Germinal center (tissue), 1 donor: Measurements from ENCODE around the gene TBC1D22A.

Experiments
- DNase-seq: peaks from one replicate; pipeline ENCODE4 v3.0.0; 2012; ENCODE audit warnings: mixed read lengths, low spot score

Gene TBC1D22A

DNA sequence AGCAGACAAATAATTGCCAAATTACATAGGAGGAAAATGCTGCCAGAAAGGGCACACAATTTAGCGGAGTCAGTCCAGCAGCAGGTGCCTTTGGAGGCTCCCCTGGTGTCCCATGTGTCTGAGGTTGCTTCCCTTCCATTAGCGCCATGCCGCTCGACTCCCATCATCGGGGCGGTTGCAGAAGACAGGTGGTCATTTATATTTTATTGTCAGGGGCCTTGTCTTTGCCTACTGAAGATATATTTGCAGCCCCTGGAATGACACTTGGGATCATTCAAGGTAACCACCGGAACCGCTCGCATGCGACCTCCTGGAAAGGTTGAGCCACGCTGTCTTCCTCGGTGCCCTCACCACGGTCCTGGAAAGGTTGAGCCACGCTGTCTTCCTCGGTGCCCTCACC is 298.3 kb downstream of the TBC1D22A start:
- no peak for DNase-seq

DNA sequence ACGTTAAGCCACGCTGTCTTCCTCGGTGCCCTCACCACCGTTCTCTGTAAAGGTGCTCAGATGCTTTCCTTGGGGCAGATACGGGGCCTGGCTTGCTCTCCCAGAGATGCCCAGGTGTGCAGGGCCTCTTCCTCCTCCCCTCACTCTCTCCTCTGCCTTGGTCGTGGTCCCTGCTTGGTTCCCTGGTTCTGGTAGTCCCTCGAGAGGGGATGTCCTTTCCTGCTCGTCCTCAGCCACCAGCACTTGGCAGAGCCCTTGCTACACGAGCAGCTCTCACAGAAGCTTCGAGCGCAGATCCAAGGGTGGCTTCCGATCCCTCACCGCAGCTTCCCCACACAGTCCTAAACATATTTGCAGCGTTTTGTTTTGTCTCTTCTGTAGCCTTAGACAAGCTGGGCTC is 298.8 kb downstream of the TBC1D22A start:
- no peak for DNase-seq

DNA sequence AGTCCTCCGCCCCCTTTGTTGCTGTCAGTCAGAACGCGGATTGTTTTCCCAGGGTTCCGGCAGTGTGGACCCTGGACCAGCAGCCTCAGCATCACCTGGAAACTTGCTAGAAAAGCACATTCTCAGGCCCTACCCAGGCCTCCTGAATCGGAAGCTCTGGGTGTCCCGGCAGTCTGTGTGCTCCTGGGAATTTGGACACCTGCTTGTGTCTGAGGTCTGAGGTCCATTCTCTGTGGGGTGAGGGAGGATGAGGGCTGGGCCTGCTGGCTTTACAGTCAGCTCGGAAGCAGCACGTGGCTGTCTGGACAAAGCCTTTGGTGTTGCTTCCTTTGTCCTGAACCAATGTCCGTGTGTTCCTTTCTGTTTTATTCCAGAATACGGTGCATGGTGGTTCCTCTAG is 299.7 kb downstream of the TBC1D22A start:
- DNase-seq: no peak

DNA sequence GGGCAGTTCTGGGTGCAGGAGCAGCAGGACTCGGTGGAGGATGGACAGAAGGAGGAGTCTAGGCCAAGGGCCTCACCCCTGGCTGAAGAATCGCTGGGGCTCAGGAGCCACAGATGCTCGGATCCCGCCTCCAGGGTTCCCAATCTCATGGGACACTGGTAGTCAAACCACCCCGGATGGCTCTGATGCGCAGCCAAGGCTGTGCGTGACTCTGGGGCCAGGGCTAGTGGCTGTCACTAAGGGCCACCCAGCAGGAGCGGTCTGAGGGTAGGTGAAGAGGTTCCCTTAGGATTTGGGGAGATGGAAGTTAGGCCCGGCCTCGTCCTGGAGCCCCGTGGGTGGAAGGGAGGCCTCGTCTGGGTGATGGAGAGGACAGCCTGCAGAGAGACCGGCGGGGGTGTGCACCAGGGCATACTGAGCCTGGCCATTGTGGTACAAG is 300.6 kb downstream of the TBC1D22A start:
- DNase-seq: no peak

DNA sequence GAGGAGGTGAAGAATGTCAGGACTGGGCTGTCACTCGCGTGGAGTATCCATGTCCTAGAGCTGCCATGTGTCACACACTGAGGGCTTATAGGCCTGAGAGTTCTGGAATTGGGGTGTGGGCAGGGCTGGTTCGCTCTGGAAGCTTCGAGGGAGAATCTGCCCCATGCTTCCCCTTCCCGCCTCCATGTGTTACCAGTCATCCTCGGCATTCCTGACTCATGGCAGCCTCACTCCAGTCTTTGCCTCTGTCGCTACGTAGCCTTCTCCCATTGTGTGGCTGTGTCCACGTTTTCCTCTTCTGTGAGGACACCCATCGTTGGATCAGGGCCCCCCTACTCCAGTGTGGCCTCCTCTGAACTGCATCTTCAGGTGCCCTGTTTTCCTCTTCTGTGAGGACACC is 301.2 kb downstream of the TBC1D22A start:
- DNase-seq: no peak

DNA sequence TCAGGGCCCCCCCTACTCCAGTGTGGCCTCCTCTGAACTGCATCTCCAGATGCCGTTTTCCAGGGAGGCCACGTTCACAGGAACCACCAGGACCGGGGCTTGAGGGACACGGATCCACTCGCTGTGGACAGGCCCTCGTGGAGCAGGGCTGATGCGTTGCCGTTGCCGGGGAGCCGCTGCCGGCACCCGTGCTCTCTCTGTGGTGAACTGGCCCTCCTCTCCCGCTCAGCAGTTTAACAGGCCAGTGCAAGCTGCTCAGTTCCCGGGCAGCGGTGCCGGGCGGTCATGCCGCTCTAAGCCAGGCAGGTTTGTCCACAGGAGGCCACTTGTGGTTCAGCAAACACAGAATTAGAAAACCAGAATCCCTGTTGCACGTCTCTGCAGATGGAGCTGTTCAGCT is 301.6 kb downstream of the TBC1D22A start:
- no peak for DNase-seq

DNA sequence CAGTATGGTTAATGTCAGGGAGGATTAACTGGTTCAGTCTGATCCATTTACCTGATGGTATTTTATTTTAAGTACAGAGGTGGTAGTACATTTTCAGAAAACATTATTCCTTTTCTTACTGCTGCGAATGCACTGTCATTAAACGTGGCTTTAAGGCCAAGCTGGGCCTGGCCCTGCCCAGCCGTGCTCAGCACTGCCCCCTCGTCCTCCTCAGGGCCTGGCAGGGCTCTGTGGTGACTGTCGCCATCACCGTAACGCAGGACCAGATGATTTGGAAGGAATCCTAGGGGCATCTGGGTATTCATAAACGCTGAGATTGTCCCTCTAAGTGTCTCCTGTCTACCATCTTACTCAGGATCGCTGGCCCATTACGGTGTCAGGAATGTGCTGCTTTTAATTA is 302.0 kb downstream of the TBC1D22A start:
- DNase-seq: no peak

DNA sequence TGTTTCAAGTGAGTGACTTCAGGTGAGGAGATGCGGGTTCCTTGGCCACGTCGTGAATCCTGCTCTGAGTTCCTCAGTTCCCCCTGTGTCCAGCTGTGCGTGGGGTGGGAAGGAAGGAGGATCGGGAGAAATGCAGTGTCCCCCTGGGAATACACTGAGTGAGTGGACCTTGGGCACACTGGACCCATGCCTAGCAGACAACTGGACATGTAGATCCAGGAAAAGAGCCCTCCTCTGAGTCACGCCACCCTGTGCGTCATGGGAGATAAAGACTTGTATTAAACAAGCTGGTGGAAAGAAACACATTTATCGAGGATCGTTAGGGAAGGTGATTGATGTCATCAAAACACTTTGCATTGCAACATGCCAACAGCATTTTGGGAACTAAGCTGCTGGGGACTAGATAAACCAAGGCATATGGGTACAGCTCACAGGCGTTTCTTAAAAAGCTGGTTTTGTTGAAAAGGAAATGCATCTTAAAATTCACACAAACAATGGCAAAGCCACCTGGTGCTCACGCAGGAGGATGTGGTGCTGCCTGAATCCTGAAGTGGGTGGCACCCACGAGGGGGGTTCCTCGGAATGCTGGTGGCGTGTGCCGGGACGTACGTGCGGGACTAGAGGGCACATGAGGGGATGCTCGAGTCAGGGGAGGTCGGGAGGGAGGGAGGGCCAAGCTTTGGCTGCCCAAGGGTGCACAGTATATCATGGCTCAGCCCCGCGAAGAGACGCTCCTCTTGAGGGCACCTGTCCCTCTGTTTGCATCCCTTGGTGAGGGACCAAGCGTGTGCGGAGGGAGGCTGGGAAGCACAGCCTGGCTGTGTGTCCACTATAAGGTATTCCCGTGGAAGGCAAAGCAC is 303.5 kb downstream of the TBC1D22A start:
- no peak for DNase-seq

DNA sequence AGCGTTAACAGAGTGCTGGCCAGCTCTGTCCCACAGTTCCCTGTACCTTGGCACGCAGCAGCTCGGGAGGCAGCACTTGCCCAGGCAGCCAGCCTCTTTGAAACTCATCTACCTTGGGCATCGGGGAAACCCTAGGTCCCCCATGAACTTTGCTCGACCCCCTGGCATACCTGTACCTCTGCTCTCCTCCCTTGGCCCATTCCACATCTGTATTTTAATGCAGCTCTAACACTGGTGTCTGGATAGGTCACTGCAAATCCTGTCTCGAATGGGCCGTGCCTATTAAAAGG is 304.1 kb downstream of the TBC1D22A start:
- DNase-seq: no peak

DNA sequence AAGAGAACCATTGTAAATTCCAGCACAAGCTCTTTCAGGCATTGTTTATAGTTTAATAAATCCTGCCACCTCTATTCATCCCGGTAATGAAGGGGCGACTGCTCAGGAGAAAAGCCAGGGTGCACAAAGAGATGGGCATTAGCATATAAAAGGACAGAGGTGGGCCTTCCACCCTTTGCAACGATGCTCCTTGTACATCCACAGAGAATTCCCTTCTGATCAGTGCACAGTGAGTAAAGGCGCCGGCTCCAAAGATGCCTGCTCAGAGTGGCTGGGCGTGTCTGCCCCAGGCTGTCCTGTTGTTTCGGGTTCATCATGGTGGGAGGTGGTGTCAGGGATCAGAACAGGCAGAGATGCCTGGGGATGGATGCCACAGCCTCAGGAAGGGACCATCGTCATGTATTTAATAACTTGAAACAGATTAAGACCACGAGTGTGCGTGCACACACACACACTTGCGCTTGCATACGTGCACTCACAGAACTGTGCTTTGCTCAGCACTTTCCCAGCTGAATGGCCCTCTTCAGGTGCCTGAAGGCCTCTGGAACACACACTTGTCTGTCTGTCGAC is 305.0 kb downstream of the TBC1D22A start:
- no peak for DNase-seq

DNA sequence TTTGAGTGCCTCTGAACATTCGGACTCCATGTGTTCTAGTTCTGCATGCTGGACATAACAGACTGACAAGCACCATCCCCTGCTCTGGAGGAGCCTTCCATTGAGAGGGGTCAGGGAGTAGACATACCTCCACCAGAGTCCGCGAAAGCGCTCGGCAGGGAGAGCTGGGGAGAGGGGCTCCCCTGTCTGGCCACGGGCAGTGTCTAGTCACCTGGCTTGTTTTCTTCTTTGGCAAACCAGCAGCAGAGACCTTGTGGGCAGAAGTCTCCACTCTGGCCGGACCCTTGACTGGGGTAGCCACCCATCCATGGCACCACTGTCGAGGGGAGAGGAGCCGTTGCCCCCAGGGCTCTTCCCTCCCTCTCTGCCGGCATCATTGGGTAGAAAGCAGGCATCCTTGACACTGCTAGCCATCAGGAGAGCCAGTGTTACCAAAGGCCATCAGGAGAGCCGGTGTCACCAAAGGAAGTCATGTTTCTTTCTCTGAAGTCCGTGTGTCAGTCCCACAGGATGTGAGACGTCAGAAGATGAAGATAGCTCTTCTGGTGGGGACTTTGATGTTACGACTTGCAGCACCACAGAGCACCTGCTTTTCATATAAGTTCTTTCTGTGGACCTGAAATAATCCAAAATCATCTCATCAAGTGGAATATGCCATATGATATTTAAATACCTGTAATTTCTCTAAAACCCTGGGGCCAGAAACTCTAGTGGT is 305.6 kb downstream of the TBC1D22A start:
- DNase-seq: no peak

DNA sequence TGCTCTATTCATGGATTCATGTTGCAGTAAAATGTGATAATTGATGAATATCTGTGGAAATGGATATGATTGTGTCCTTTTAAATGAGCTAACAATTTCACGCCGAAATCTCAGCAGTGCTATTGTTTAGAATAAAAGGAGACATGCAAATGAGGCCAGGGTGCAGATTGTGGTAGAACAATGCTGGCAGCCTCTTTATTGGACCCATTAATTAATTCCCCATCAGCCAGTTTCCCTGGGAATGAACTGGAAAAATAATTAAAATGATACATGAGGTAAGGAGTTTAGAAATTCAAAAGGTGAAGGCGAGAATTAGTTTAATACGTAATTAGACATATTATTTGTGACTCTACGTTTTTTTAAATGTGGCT is 306.2 kb downstream of the TBC1D22A start:
- no peak for DNase-seq

DNA sequence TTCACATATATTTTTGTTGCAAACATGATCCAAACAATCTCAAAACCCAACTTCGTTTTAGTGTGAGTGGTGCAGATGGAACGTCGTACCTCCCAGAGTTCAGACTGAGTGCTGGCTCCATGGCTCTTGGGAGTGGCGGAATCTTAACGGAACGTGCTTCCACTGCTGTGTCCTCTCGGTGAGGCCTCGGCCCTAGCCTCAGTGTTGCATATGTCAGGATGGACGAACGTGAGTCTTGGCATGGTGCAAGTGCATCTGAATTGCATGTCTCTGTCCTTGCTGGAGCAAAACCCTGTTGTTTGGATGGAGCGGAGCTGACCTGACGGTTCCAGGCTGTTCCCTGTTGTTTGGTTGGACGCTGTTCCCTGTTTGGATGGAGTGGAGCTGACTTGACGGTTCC is 306.8 kb downstream of the TBC1D22A start:
- DNase-seq: no peak

DNA sequence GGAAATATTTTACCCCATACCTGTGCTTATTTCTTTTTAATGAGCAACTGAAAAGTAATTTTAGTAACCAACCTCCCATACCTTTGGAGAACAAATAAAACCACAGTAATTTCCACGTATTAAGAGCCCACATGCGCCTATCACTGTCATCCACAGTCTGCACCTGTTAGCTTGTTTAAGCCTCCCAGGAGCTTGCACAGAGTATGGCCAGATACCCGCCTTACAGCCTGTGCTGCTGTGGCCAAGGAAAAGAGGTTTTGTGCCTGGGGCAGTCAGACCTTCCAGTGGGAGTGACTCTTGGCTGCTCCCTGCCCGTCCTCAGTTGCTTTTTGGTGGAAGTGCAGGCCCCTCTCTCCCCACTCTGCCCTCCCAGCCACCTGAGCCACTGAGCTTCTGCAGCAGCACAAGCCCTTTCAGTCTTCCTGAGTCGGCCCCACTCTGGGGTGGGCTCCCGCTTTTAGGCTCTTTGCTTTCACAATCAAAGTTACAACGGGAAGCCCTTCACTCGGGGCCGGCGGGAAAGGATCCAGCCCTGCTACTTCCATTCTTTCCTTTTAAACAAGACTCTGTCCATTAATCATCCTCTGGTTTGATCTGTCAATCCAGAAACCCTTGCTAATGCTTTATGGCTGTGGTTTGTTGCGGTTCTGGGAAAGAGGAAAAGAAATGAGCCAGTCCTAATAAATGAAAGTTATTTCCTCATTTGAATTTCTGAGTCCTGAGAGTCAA is 308.8 kb downstream of the TBC1D22A start:
- no peak for DNase-seq

DNA sequence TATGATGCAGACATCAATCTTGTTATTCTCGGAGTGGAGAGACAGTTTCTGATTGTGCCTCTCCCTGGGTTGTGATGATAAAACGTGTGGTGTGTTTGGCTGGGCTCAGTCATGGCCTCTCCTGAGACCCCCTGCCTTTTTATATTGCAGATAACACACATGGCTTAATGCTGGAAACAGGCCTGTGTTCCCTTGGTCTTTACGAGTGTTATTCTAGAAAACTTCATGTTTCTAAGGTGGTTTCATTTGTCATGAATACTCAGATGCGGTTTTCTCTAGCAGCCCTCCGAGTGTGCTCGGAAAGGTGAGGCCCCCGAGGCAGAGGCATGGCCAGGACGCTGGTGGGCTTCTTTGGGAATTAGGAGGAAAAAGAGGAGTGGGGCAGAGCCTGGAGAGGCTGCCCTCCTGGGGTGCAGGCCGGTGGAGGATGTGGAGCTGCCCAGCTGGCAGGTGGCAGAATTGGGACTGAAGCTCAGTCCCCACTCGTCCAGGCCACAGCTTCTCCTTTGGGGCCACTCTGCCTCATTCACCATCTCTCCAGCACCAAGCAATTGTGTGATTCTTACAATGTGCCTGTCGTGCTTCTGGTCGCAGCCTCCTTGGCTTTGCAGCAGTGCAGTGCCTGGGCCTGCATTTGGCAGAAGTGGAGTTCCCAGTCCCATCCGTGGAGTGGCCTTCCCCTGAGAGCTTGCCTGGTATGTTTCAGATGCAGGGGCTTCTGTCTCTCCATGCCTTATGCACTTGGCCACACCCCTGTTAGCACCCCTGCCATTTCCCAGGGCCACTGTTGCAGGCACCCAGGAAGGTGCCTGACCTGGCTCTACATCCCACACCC is 309.6 kb downstream of the TBC1D22A start:
- DNase-seq: no peak

DNA sequence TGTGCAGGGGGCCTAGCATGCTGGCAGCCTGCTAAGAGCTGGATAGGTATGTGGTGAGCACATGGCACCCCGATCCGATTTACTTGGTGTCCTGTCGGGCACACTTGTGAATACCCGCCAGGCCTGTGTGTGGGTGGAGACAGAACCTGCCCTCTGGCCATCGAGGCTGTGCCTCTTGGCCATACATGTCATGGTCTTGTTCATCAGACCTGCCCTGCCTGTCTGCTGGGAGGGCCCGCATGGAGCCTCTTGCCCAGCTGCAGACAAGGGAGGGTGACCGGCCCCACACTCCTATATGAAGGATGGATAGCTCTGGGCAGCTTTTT is 310.2 kb downstream of the TBC1D22A start:
- DNase-seq: no peak

DNA sequence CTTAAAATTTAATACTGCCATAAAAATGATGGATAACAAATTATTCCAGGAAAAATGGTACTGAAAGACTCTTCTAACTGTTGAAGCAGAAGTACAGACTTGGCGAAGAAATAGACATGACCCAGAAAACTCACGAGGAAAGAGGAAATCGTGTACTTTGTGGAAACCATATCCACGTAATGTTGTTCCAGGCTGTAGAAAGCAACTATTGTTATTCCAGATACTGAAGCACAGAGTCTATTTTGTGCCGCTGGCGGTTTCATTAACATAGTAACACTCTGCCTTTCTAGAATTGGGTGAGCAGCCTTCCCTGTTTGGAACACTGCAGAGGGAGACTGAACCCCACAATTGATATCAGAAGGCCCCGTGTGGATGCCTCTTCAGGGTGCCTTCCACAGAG is 310.6 kb downstream of the TBC1D22A start:
- DNase-seq: no peak

DNA sequence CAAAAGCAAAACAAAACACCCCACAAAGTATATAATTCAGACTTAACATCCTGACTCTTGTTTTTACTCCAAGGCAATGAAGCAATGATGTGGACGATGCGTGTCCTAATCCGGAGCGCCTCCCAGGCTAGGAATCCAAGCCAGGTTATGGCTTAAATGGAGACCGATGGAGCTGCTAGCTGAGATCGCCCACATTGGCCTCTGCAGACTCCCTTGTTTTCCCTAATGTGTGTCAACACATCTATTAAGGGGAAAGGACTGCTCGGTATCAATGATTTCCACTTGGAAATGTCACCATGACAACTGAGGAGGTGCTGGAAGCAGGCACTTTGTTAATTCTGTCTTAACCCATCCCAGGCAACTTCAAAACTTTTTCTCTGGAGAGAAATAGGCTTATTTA is 311.7 kb downstream of the TBC1D22A start:
- DNase-seq: no peak

DNA sequence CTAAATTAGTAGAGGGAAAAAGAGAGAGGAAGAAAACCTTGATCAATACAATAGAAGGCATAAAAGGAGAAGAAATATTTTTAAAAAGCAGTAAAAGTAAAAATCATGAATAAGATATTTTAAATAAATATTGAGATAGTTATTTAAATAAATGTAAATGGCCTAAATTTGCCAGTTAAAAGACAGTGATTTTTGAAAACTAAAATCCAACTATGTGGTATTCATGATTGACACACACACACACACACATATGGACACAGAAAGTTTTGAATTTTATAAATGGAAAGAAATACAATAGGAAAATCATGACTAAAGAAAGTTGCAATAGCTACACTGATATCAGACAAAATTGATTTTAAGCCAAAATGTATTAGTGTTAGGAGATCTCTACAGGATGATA is 313.1 kb downstream of the TBC1D22A start:
- DNase-seq: no peak

DNA sequence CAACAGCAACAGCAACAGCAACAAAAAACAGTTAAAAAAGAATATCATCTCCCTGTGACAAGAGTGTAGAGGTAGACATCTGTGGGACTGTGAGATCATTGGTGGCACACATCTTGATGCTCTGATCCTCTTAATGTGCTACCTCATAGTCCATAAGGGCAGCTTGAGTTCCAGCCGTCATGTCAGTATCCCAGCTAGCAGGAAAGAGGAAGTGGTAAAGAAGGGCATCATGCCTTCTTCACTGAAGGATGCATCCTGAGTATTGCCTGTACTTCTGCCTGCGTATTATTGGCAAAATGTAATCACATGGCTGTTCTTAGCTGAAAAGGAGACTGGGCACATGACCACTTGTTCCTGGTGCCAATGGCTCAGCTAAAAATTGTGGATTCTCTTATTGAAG is 314.3 kb downstream of the TBC1D22A start:
- DNase-seq: no peak

DNA sequence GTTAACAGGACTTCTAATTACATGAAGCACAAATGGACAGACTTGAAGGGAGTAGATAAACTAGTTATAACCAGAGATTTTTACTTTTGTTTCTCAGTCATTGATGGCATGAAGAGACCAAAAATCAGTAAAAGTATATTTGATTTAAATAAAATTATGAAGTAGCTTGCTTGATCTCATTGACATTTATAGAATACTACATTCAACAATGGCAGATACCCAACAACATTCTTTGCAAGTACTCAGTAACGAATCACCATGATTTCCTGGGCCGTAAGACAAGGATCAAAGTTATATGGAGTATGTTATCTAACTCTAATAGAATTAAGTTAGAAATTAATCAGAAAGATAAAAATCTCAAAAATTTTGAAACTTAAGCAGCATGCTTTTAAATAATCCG is 317.6 kb downstream of the TBC1D22A start:
- no peak for DNase-seq

DNA sequence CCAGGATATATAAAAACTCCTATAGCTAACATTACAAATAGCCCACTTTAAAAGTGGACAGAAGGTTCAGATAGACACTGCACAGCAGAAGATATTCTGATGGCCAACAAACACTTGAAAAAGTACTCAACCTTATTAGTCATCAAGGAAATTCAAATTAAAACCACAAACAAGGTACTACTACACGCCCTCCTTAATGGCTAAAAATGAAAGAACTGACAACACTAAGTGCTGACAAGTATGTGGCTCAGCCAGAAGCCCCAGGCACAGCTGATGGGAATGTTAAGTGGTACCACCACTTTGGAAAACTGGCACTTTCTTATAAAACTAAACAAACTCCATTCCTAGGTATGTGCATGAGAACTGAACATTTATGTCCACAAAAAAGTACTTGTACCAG is 320.1 kb downstream of the TBC1D22A start:
- DNase-seq: no peak
